HUES6 (cell line): ENCODE data around the gene GPX2.

Experiments
- H3K27ac ChIP-seq: 2 replicates; pipeline ENCODE4 v1.7.0; 2013; ENCODE audit warnings: low read depth, mild to moderate bottlenecking, low read length, inconsistent platforms
- H3K27me3 ChIP-seq: 2 replicates; pipeline ENCODE4 v1.6.1; 2013; ENCODE audit warnings: low read length; ENCODE audit not compliant: control insufficient read depth, insufficient read depth
- H3K36me3 ChIP-seq: 2 replicates; pipeline ENCODE4 v1.6.1; 2013; ENCODE audit warnings: low read length; ENCODE audit not compliant: control insufficient read depth, insufficient read depth
- H3K4me1 ChIP-seq: 2 replicates; pipeline ENCODE4 v1.6.1; 2013; ENCODE audit warnings: low read length; ENCODE audit not compliant: control insufficient read depth, insufficient read depth
- H3K4me3 ChIP-seq: 2 replicates; pipeline ENCODE4 v1.5.1; 2013; ENCODE audit warnings: low read depth, low read length
- H3K9ac ChIP-seq: one replicate; pipeline ENCODE4 v1.6.1; 2013; ENCODE audit warnings: mild to moderate bottlenecking, low read length
- H3K9me3 ChIP-seq: 2 replicates; pipeline ENCODE4 v1.6.1; 2013; ENCODE audit warnings: low read depth, low read length; ENCODE audit not compliant: control insufficient read depth, insufficient read depth

Gene GPX2

DNA sequence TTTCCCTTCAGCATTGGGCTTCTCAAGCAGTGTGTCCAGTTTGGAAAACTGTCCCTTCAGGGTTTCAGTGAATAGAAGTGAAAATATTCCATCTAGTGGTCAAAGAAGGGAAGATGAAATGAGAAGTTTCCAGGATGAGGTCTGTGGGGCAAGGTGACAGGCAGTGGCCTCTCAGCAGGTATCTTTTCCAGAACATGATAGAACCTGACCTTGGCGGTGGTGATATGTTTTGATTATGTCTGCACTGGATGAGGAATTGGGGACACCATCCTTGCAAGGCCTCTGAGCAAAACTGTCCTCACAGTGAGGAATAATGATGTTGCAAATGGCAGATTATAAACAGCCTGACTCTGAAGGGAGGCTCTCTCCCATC is 4.7 kb downstream of the GPX2 start:
- H3K36me3 ChIP-seq = peaks cover 14% of the 10 kb centered on the region
- peaks cover 7% of the 10 kb centered on the region for H3K4me1 ChIP-seq
- no peaks in the 10 kb centered on the region for H3K9me3 ChIP-seq
- no peak overlapping the region for H3K4me3 ChIP-seq
- H3K27me3 ChIP-seq = no peaks in the 10 kb centered on the region
- no peak overlapping the region for H3K27ac ChIP-seq
- no peak overlapping the region for H3K9ac ChIP-seq

- Histone ChIP-seq H3K27ac (no peak overlapping the region), H3K9me3 (no peaks in the 10 kb centered on the region), H3K9ac (no peak overlapping the region), H3K4me1 (peaks cover 1% of the 10 kb centered on the region; the same call in 1 of the 2 replicates), H3K4me3 (no peak overlapping the region), H3K36me3 (peaks cover 17% of the 10 kb centered on the region), H3K27me3 (no peaks in the 10 kb centered on the region)
Observed at GRCh38 chr14:64937171-64937820, 5.2 kb downstream of the GPX2 start.

- Histone ChIP-seq H3K36me3 (peaks cover 33% of the 10 kb centered on the region), H3K27ac (no peak overlapping the region), H3K4me1 (no peaks in the 10 kb centered on the region)
Observed at GRCh38 chr14:64935508-64935907, 7.0 kb downstream of the GPX2 start.

DNA sequence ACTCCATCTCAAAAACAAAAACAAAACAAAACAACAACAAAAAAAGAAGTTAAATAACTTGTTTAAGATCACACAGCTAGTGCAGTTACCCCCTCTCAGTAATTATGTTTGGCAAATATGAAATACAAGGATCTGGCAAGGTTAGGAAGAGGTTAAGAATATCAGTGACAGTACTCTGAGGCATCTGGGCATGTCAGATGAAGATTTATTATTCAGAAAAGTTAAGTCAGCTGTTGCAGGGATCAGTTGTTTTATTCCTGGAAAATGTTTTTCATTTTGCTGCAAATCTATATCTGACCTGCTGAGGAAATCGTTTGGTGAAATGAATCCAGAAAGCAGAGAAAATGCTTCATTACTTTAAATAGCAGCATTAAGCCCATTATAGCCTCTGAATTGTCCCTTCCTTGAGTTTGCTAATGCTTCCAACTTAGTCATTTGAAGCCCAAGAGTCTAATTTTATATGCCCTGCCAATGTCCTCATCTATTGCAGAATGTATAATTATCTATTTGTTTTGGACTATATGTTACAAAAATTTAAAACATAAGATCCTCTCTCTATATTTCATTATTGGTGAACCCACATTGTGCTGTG is 8.1 kb downstream of the GPX2 start:
- H3K9me3 ChIP-seq = no peaks in the 10 kb centered on the region
- H3K36me3 ChIP-seq = peaks cover 34% of the 10 kb centered on the region
- no peak overlapping the region for H3K4me3 ChIP-seq
- no peaks in the 10 kb centered on the region for H3K4me1 ChIP-seq
- no peak overlapping the region for H3K27ac ChIP-seq
- no peak overlapping the region for H3K9ac ChIP-seq
- H3K27me3 ChIP-seq = no peaks in the 10 kb centered on the region

More at GRCh38 chr14:64935508-64935907, 7.0 kb downstream of the GPX2 start:
- no peak overlapping the region for H3K4me3 ChIP-seq
- no peak overlapping the region for H3K9ac ChIP-seq
- H3K27me3 ChIP-seq = no peaks in the 10 kb centered on the region
- no peaks in the 10 kb centered on the region for H3K9me3 ChIP-seq

DNA sequence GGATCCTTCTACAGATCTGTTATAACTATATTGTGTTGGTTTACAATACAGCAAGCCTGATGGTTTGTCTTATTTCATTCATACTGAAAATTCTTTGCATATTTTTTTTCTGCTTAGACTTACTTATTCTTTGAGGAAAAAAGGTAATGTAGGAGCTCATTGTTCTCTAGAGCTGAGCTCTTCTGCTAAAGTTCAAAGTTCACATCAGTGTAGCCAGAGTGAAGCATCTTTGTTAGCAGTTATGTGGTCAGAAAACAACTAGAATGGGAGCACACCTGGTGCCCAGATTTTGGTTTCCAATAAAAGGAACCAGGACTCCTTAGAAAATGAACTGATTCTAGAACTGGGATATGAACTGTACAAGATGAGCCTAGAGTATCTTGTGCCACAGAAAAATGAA is 10.3 kb downstream of the GPX2 start:
- H3K9ac ChIP-seq = no peak overlapping the region
- H3K9me3 ChIP-seq = no peaks in the 10 kb centered on the region
- H3K27ac ChIP-seq = no peak overlapping the region
- peaks cover 42% of the 10 kb centered on the region for H3K36me3 ChIP-seq
- H3K4me1 ChIP-seq = peaks cover 8% of the 10 kb centered on the region; the same call in 1 of the 2 replicates
- H3K4me3 ChIP-seq = no peak overlapping the region
- H3K27me3 ChIP-seq = no peaks in the 10 kb centered on the region

DNA sequence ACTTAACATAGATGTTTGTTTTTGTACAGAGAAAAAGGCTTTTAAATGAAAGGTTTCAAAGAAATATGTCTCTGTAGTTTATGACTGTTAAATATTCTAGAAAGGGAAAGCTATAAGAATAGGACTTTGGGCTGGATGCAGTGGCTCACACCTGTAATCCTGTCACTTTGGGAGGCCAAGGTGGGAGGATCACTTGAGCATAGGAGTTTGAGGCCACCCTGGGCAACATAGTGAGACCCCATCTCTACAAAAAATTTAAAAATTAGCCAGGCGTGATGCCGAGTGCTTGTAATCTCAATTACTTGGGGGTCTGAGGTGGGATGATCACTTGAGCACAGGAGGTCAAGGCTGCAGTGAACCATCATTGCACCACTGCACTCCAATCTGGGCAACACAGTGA is 11.4 kb downstream of the GPX2 start:
- Histone ChIP-seq H3K36me3 (peaks cover 53% of the 10 kb centered on the region), H3K4me3 (no peak overlapping the region), H3K9ac (no peak overlapping the region), H3K27ac (no peak overlapping the region), H3K4me1 (peaks cover 8% of the 10 kb centered on the region; the same call in 1 of the 2 replicates), H3K27me3 (no peaks in the 10 kb centered on the region), H3K9me3 (no peaks in the 10 kb centered on the region)

DNA sequence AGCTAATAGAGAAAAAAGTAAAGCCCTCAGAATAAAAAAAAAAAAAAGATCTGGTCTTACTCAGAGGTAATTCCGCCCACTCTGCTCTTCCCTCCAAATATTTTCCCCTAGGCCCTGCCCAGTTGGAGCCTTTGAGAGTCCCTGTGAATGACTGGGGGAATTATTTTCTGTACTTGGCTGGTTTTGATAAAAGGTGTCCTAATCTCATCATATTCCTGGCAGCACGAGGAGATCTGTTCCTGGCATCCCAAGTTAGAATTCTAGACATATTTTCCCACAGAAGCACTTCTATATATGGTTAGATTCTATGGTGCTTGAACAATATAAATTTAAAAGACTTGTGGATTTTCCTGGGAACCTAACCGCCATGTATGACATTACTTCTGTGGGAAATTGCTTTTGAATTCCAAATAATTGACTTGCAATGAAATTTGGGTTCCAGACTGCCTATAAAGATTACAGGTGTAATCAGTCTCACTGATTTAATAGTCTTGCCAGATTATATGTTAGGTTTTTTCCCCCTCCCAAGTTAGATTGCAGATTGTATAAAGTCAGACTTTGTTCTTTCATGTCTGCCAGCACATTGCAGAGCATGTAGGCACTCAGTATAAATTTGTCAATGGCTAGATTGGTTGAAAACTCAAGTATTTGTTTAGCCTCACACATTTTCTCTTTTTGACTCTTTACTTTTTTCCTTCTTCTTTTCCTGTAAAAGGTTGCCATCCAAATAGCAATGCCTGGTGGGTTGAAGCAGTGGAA is 12.3 kb downstream of the GPX2 start:
- H3K36me3 ChIP-seq = peaks cover 59% of the 10 kb centered on the region
- H3K9me3 ChIP-seq = no peaks in the 10 kb centered on the region
- H3K9ac ChIP-seq = no peak overlapping the region
- H3K27ac ChIP-seq = no peak overlapping the region
- peaks cover 8% of the 10 kb centered on the region; the same call in 1 of the 2 replicates for H3K4me1 ChIP-seq
- H3K27me3 ChIP-seq = no peaks in the 10 kb centered on the region
- H3K4me3 ChIP-seq = no peak overlapping the region

DNA sequence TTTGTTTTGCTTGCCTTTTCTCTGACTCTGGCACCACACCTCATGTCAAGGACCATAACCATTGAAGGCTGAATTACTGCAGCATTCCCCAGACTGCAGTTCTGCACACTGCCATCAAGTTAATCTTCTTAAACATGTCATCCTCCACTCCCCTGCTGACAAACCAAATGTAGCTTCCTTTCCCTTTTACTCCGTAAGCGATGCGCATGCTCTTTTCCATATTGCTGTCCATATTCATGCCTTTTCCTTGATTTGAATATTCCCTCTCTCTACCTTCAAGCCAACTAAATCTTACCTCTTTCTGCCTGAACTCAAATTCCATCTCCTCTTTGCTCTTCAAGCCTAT is 13.6 kb downstream of the GPX2 start:
- no peak overlapping the region for H3K27ac ChIP-seq

GRCh38 chr14:64928239-64929013 is 14.1 kb downstream of the GPX2 start:
- peaks cover 68% of the 10 kb centered on the region for H3K36me3 ChIP-seq
- no peaks in the 10 kb centered on the region for H3K27me3 ChIP-seq
- H3K4me1 ChIP-seq = peaks cover 8% of the 10 kb centered on the region; the same call in 1 of the 2 replicates
- H3K27ac ChIP-seq = no peak overlapping the region
- no peak overlapping the region for H3K4me3 ChIP-seq
- no peak overlapping the region for H3K9ac ChIP-seq
- H3K9me3 ChIP-seq = no peaks in the 10 kb centered on the region

More for the DNA sequence above, 13.6 kb downstream of the GPX2 start:
- Histone ChIP-seq H3K9me3 (no peaks in the 10 kb centered on the region), H3K9ac (no peak overlapping the region), H3K4me1 (peaks cover 8% of the 10 kb centered on the region; the same call in 1 of the 2 replicates), H3K4me3 (no peak overlapping the region), H3K36me3 (peaks cover 69% of the 10 kb centered on the region), H3K27me3 (no peaks in the 10 kb centered on the region)

- Histone ChIP-seq H3K27ac (no peak overlapping the region), H3K4me3 (no peak overlapping the region), H3K9me3 (no peaks in the 10 kb centered on the region), H3K9ac (no peak overlapping the region), H3K4me1 (peaks cover 8% of the 10 kb centered on the region; the same call in 1 of the 2 replicates), H3K27me3 (no peaks in the 10 kb centered on the region), H3K36me3 (peaks cover 55% of the 10 kb centered on the region)
Observed at GRCh38 chr14:64927031-64927430, 15.5 kb downstream of the GPX2 start.
